Osteocyte (in vitro differentiated cells): ENCODE measurements around the gene POPDC3. TPM values are rescaled to one million over a fixed set of nuclear protein-coding genes. Genes with fewer than 3 reads are reported as not detected.
A peak's percentile ranks its signal among the peaks of the same experiment; 100 is the strongest.

ENCODE experiments used
- DNase-seq: peaks from one replicate; pipeline ENCODE4 v3.0.0; 2021; ENCODE audit warnings: mixed read lengths; ENCODE audit not compliant: unreplicated experiment; ENCODE audit errors: extremely low spot score
- H3K27ac Mint-ChIP-seq: one replicate; pipeline ENCODE4 v1.8.0; 2021; ENCODE audit warnings: mild to moderate bottlenecking, mixed read lengths; ENCODE audit not compliant: unreplicated experiment
- H3K27me3 Mint-ChIP-seq: one replicate; pipeline ENCODE4 v1.8.0; 2021; ENCODE audit warnings: mixed read lengths; ENCODE audit not compliant: unreplicated experiment
- H3K36me3 Mint-ChIP-seq: one replicate; pipeline ENCODE4 v1.8.0; 2021; ENCODE audit warnings: mixed read lengths; ENCODE audit not compliant: unreplicated experiment
- H3K4me1 Mint-ChIP-seq: one replicate; pipeline ENCODE4 v1.8.0; 2021; ENCODE audit warnings: mixed read lengths; ENCODE audit not compliant: unreplicated experiment
- H3K4me3 Mint-ChIP-seq: one replicate; pipeline ENCODE4 v1.8.0; 2021; ENCODE audit warnings: mild to moderate bottlenecking, moderate library complexity, mixed read lengths; ENCODE audit not compliant: unreplicated experiment
- H3K9me3 Mint-ChIP-seq: one replicate; pipeline ENCODE4 v1.8.0; 2021; ENCODE audit warnings: mixed read lengths; ENCODE audit not compliant: unreplicated experiment
- total RNA-seq: library from RNA; stranded (reverse); gene quantifications from 2 replicates; pipeline ENCODE4 v1.2.1, GENCODE V29; 2021
- TF ChIP-seq, protein P1 (sequence below): fragments of 200-600 bp; sonication (generic); IDR thresholded peaks from 2 replicates; pipeline ENCODE4 v1.5.0; 2021; ENCODE audit warnings: antibody characterized with exemption, mild to moderate bottlenecking, moderate library complexity

The POPDC3 gene
- total RNA-seq, 1 donor from 2014 or later = 2.1 TPM

DNA sequence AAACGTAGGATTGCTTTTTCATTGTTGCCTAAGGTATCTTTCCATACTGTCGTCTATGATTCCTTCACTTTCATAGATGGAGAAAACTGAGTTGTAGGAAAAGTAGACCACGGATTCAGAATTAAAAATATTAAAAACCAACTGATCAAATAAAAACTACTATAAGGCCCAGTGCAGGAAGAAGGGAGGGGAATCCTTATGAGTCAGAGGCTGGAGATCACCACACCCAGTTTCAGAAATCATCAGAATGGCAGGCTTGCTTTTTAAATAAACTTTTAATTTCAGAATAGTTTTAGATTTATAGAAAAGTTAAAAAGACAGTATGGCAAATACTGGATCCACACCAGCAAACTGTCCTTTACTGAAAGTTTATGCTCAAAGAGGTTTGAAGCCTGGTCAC lies 32.0 kb upstream of the POPDC3 start:
- no peak for DNase-seq
- TF ChIP-seq, protein P1, sequence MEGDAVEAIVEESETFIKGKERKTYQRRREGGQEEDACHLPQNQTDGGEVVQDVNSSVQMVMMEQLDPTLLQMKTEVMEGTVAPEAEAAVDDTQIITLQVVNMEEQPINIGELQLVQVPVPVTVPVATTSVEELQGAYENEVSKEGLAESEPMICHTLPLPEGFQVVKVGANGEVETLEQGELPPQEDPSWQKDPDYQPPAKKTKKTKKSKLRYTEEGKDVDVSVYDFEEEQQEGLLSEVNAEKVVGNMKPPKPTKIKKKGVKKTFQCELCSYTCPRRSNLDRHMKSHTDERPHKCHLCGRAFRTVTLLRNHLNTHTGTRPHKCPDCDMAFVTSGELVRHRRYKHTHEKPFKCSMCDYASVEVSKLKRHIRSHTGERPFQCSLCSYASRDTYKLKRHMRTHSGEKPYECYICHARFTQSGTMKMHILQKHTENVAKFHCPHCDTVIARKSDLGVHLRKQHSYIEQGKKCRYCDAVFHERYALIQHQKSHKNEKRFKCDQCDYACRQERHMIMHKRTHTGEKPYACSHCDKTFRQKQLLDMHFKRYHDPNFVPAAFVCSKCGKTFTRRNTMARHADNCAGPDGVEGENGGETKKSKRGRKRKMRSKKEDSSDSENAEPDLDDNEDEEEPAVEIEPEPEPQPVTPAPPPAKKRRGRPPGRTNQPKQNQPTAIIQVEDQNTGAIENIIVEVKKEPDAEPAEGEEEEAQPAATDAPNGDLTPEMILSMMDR = no peak
- Mint-ChIP-seq H3K27me3 (no peaks in the 10 kb centered on the region), H3K36me3 (no peaks in the 10 kb centered on the region), H3K4me3 (no peak overlapping the region), H3K4me1 (peaks cover 27% of the 10 kb centered on the region), H3K27ac (no peak overlapping the region), H3K9me3 (no peaks in the 10 kb centered on the region)

DNA sequence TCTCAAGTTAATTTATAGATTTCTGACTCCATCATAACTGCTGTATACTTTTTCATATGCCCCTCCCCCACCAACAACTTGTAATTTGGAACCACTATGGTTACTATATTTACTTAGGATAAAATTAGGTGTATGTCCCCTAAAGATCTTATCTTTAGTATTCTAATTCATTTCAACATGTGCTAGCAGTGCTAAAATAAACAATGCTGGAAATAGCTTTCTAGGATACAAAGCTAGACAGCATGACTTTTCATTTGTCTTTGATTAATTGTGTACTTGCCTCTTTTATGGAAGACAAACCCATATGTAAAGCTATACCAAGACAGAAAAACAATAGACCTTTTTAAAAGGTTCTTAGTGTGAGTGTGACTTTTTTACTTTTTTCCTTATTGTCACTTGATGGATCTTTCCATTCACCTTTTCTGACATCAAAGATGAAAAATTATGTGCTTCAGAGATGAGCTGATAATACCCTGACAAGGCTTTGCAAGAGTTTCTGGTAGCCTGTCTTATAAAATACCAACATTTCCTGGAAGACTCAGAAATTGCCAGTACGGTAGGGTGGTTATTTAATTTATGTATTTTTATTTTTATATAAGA lies 31.2 kb upstream of the POPDC3 start:
- Mint-ChIP-seq H3K27ac (peak overlapping the region; percentile 34), H3K27me3 (no peaks in the 10 kb centered on the region), H3K9me3 (no peaks in the 10 kb centered on the region), H3K36me3 (no peaks in the 10 kb centered on the region), H3K4me1 (peaks cover 27% of the 10 kb centered on the region), H3K4me3 (no peak overlapping the region)
- no peak for DNase-seq
- TF ChIP-seq, protein P1 = no peak

DNA sequence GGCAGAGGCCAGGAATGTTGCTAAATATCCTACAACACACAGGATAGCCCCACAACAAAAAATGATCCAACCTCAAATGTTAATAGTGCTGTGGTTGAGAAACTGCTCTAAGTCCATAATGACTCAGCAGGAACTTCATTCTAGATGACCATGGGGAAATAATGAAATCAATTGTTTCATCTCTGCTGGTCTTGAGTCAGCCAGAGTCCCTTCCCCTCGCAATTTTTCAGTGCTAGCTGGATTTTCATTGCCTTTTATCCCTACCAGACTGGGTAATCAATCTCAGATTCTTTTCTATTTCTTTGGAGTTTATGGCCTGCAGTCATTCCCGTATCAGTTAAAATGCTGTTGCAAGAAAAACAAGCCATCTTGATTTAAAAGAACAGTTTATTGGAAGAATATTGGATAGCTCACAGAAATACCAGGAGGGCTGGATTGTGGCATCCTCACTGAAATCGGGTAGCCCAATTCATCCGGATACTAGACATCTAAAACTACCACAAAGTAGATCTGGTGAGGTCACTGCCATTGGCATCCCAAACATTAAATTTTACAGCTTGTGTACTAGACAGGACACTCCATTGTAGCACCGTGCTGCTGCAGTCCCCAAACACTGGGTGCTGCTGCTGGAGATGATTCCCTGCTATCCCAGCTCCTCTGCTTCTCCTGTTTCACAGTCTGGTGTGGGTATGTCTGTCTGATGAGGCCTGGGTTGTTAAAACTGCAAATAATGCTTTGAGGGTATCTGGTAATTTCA lies 30.3 kb upstream of the POPDC3 start:
- no peak for DNase-seq
- TF ChIP-seq, protein P1 = no peak
- Mint-ChIP-seq H3K4me3 (no peak overlapping the region), H3K27me3 (no peaks in the 10 kb centered on the region), H3K9me3 (no peaks in the 10 kb centered on the region), H3K36me3 (no peaks in the 10 kb centered on the region), H3K4me1 (peaks cover 22% of the 10 kb centered on the region), H3K27ac (peak overlapping the region; percentile 75)

DNA sequence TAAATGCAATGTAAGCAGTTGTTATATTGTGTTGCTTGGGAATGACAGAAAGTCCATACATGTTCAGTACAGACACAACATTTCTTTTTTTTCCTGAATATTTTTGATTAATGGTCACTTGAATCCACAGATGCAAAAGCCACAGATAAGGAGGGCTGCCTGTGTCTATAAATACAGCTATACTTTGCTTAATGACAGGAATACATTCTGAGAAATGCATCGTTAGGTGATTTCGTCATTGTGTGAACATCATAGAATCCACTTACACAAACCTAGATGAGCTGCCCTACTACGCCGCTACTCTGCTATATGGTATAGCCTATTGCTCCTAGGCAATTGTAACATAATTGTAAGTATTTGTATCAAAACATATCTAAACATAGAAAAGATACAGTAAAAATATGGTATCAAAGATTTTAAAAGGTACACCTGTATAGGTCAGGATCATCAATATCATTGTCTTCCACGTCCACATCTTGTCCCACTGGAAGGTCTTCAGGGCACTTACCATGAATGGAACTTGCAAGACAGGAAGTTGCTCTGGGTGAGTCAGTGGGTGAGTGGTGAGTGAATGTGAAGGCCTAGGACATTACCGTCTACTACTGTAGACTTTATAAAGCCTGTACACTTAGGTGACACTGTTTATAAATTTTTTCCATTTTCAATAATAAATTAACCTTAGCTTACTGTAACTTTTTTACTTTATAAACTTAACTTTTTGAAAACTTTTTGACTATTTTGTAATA lies 27.9 kb upstream of the POPDC3 start:
- Mint-ChIP-seq H3K27me3 (no peaks in the 10 kb centered on the region), H3K36me3 (no peaks in the 10 kb centered on the region), H3K27ac (no peak overlapping the region), H3K4me1 (peaks cover 22% of the 10 kb centered on the region), H3K9me3 (no peaks in the 10 kb centered on the region), H3K4me3 (no peak overlapping the region)
- no peak for DNase-seq
- TF ChIP-seq, protein P1 = no peak

DNA sequence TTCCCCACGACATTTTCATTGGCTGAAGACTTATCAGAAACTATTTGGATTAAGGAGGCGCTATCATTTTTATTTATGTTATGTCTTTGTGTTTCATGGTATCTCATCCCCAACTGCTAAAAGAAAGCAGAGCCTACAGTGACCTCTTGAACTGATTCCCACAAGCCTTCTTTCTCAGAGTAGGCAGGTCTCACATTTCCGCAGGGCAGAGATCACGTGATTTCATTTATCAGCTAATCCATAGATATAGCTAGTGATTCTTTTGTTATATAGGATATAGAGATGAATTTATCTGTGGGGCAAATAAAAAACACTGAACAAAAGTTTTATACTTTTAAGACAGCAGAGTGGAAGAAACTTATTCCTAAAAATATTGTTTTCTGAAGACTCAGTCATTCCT lies 25.0 kb upstream of the POPDC3 start:
- TF ChIP-seq, protein P1 = no peak
- no peak for DNase-seq
- no peaks in the 10 kb centered on the region for H3K9me3 Mint-ChIP-seq
- H3K27me3 Mint-ChIP-seq = no peaks in the 10 kb centered on the region
- H3K36me3 Mint-ChIP-seq = no peaks in the 10 kb centered on the region
- no peak overlapping the region for H3K4me3 Mint-ChIP-seq
- peaks cover 4% of the 10 kb centered on the region for H3K4me1 Mint-ChIP-seq
- H3K27ac Mint-ChIP-seq = no peak overlapping the region
